Upper lobe of left lung (tissue), 4 donors: ENCODE measurements around the gene MED27.

Source experiments
- EP300 ChIP-seq, 4 donors: sonication (generic); formaldehyde crosslinking; IDR thresholded peaks; one replicate each; pipeline ENCODE4 v1.5.1; 2017; ENCODE audit warnings: antibody characterized with exemption in 4 of 4, control low read depth in 2 of 4
- POLR2A ChIP-seq, 4 donors: fragments of 450-650 bp; IDR thresholded peaks; one replicate each; pipeline ENCODE4 v1.5.1; 2016 to 2017; ENCODE audit warnings: antibody characterized with exemption in 4 of 4, mild to moderate bottlenecking in 2 of 4
- TF ChIP-seq, protein P1 (sequence below), 6 experiments: fragments of 450-650 bp in 4 of 6; fragments of 200-600 bp in 2 of 6; sonication (generic) in 2 of 6; IDR thresholded peaks; one replicate each; pipeline ENCODE4 v1.5.1; 2016 to 2019; ENCODE audit warnings: antibody characterized with exemption in 6 of 6

DNA sequence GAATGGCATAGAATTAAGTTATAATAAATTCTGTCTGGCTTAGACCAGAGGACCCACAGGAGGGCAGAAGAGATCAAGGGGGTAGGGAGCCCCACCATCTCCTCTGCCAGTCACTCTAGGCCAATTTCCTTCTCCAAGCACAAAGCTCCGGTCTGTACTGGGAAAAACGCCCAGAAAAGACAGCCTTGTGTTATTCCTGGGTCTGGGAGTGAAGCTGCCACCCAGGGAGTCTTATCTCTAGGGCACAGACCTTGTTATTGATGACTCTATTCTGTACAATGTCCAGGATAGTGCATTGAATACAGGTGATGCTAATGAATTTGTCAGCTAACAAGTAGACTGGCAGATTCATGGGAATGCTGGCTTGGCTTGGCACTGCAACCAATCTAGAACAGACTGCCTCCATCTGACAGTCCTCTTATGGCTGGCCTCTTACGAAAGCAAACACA lies 60.7 kb downstream of the MED27 start:
- TF ChIP-seq, protein P1, sequence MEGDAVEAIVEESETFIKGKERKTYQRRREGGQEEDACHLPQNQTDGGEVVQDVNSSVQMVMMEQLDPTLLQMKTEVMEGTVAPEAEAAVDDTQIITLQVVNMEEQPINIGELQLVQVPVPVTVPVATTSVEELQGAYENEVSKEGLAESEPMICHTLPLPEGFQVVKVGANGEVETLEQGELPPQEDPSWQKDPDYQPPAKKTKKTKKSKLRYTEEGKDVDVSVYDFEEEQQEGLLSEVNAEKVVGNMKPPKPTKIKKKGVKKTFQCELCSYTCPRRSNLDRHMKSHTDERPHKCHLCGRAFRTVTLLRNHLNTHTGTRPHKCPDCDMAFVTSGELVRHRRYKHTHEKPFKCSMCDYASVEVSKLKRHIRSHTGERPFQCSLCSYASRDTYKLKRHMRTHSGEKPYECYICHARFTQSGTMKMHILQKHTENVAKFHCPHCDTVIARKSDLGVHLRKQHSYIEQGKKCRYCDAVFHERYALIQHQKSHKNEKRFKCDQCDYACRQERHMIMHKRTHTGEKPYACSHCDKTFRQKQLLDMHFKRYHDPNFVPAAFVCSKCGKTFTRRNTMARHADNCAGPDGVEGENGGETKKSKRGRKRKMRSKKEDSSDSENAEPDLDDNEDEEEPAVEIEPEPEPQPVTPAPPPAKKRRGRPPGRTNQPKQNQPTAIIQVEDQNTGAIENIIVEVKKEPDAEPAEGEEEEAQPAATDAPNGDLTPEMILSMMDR (IDR thresholded peaks at IDR 0.05) = no peak
- TF ChIP-seq POLR2A (IDR thresholded peaks at IDR 0.05) (no peak), EP300 (IDR thresholded peaks at IDR 0.05) (no peak)
